Karpas-422 (cell line): ENCODE results near the gene KIR2DL1. TPM values are rescaled to one million over a fixed set of nuclear protein-coding genes. Genes with fewer than 3 reads are reported as not detected.
"Not testable (repeated sequence)": the region's sequence is repeated elsewhere in the genome, so short reads cannot be mapped to it uniquely, and the experiment has no call there.

Experiments used
- DNase-seq: peaks from one replicate; pipeline ENCODE4 v3.0.0-alpha.2; 2015
- H2AFZ ChIP-seq: fragments of 200-600 bp; sonication (generic); 2 replicates; pipeline ENCODE4 v1.6.1; 2014; ENCODE audit warnings: antibody characterized with exemption, low read length, mixed read lengths
- H3K27ac ChIP-seq: fragments of 200-600 bp; sonication (generic); 2 replicates; pipeline ENCODE4 v1.5.1; 2014; ENCODE audit warnings: mild to moderate bottlenecking, low read length, moderate library complexity
- H3K27me3 ChIP-seq: fragments of 200-600 bp; sonication (generic); 2 replicates; pipeline ENCODE4 v1.6.1; 2014; ENCODE audit warnings: low read length, mixed read lengths
- H3K36me3 ChIP-seq: fragments of 200-600 bp; sonication (generic); 2 replicates; pipeline ENCODE4 v1.6.1; 2014; ENCODE audit warnings: low read length, mixed read lengths; ENCODE audit not compliant: insufficient read depth
- H3K4me1 ChIP-seq: fragments of 200-600 bp; sonication (generic); 2 replicates; pipeline ENCODE4 v1.6.1; 2014; ENCODE audit warnings: mild to moderate bottlenecking, low read length, mixed read lengths
- H3K4me2 ChIP-seq: fragments of 200-600 bp; sonication (generic); 2 replicates; pipeline ENCODE4 v1.6.1; 2014; ENCODE audit warnings: low read length, low read depth, mild to moderate bottlenecking; ENCODE audit not compliant: poor library complexity, severe bottlenecking
- H3K4me3 ChIP-seq: fragments of 200-600 bp; sonication (generic); 2 replicates; pipeline ENCODE4 v1.5.1; 2014; ENCODE audit warnings: mild to moderate bottlenecking, antibody characterized with exemption, low read length, mixed read lengths
- H3K79me2 ChIP-seq: fragments of 200-600 bp; sonication (generic); 2 replicates; pipeline ENCODE4 v1.6.1; 2014; ENCODE audit warnings: mild to moderate bottlenecking, low read length, mixed read lengths
- H3K9ac ChIP-seq: fragments of 200-600 bp; sonication (generic); 2 replicates; pipeline ENCODE4 v1.6.0; 2014; ENCODE audit warnings: low read length
- H3K9me2 ChIP-seq: fragments of 200-600 bp; sonication (generic), shearing (Covaris generic); replicated peaks from 2 replicates; pipeline ENCODE4 v1.6.0; 2014; ENCODE audit warnings: mild to moderate bottlenecking, low read length, moderate library complexity; ENCODE audit not compliant: insufficient read depth
- H3K9me3 ChIP-seq: fragments of 300-700, 200-600 bp; sonication (generic); 2 replicates; pipeline ENCODE4 v1.6.1; 2014; ENCODE audit warnings: low read length, mixed read lengths
- H4K20me1 ChIP-seq: fragments of 200-600 bp; sonication (generic); 2 replicates; pipeline ENCODE4 v1.6.1; 2014; ENCODE audit warnings: mild to moderate bottlenecking, antibody characterized with exemption, low read length, low read depth; ENCODE audit not compliant: insufficient read depth
- total RNA-seq: library from RNA; depleted of rRNA; stranded (reverse); fragments of >200 nt; shearing (Covaris generic); gene quantifications from 2 replicates; pipeline ENCODE4 v1.2.3, GENCODE V29; 2014; ENCODE audit warnings: low replicate concordance

KIR2DL1 gene
- total RNA-seq, 1 experiment from 2014 or later, result not detected

DNA sequence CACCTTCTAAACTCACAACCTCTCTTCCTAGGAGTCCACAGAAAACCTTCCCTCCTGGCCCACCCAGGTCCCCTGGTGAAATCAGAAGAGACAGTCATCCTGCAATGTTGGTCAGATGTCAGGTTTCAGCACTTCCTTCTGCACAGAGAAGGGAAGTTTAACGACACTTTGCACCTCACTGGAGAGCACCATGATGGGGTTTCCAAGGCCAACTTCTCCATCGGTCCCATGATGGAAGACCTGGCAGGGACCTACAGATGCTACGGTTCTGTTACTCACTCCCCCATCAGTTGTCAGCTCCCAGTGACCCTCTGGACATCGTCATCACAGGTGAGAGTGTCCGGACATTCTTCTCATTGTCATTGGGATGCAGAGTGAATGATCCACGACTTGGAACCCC, 11.0 kb upstream of the KIR2DL1 start:
- not testable (repeated sequence) for H2AFZ ChIP-seq, H3K27me3 ChIP-seq, H3K4me2 ChIP-seq, H3K27ac ChIP-seq, H3K79me2 ChIP-seq, H3K4me3 ChIP-seq, H4K20me1 ChIP-seq, H3K36me3 ChIP-seq, H3K9me2 ChIP-seq, DNase-seq, H3K9me3 ChIP-seq, H3K4me1 ChIP-seq, H3K9ac ChIP-seq

DNA sequence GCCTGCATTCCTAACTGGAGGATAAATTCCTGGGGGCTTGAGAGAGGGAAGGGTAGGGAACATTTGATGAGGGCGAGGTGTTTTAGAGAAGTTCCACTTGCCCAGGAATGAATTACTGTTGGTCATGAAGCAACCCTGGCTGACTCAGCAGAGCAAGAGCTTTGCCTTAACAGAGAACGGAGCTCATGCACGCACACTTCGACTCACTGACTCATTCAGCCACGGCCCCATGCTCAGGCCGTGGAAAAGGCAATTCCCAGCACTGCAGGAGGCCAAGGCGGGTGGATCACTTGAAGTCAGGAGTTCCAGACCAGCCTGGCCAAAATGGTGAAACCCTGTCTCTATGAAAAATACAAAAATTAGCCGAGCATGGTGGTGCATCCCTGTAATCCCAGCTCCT, 5.4 kb upstream of the KIR2DL1 start:
- not testable (repeated sequence) for H3K9me3 ChIP-seq, H3K27ac ChIP-seq, H3K36me3 ChIP-seq, H3K4me1 ChIP-seq, H3K4me3 ChIP-seq, H2AFZ ChIP-seq, H4K20me1 ChIP-seq, H3K27me3 ChIP-seq, H3K79me2 ChIP-seq, H3K9ac ChIP-seq, H3K4me2 ChIP-seq, DNase-seq, H3K9me2 ChIP-seq

DNA sequence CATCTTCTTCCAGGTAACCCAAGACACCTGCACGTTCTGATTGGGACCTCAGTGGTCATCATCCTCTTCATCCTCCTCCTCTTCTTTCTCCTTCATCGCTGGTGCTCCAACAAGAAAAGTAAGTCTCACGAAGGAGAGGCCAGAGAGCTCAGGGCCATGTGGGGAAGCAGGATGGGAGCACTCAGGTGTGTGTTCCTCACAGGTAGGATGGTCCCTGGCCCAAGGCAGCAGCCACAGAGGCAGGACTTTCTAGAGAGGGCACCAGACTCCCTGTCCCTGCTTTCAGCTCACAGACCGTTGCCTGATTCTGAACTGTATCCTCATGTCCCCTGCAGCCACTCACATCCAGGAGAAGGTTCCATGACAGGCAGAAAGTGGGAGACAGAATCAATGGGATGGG, 3.1 kb upstream of the KIR2DL1 start:
- DNase-seq, H3K27me3 ChIP-seq, H3K27ac ChIP-seq, H4K20me1 ChIP-seq, H2AFZ ChIP-seq, H3K79me2 ChIP-seq, H3K9me2 ChIP-seq, H3K4me1 ChIP-seq, H3K36me3 ChIP-seq, H3K4me2 ChIP-seq, H3K4me3 ChIP-seq, H3K9me3 ChIP-seq, H3K9ac ChIP-seq: not testable (repeated sequence)

DNA sequence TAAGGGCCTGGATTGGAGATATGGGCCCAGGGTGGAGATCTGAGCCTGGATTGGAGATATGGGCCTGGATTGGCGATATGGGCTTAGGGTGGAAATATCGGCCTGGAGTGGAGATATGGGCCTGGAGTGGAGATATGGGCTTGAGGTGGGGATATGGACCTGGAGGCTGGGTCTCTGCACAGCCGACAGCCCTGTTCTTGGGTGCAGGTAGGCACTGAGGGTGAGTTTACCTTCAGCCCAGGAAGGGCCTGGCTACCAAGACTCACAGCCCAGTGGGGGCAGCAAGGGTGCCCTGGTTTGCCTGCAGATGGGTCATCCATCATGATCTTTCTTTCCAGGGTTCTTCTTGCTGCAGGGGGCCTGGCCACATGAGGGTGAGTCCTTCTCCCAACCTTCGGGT, 918 bp downstream of the KIR2DL1 start:
- not testable (repeated sequence) for H3K79me2 ChIP-seq, H3K4me3 ChIP-seq, H3K9ac ChIP-seq, H3K4me1 ChIP-seq, H3K9me2 ChIP-seq, H3K9me3 ChIP-seq, H3K4me2 ChIP-seq, H3K36me3 ChIP-seq, H2AFZ ChIP-seq, DNase-seq, H3K27me3 ChIP-seq, H3K27ac ChIP-seq, H4K20me1 ChIP-seq

DNA sequence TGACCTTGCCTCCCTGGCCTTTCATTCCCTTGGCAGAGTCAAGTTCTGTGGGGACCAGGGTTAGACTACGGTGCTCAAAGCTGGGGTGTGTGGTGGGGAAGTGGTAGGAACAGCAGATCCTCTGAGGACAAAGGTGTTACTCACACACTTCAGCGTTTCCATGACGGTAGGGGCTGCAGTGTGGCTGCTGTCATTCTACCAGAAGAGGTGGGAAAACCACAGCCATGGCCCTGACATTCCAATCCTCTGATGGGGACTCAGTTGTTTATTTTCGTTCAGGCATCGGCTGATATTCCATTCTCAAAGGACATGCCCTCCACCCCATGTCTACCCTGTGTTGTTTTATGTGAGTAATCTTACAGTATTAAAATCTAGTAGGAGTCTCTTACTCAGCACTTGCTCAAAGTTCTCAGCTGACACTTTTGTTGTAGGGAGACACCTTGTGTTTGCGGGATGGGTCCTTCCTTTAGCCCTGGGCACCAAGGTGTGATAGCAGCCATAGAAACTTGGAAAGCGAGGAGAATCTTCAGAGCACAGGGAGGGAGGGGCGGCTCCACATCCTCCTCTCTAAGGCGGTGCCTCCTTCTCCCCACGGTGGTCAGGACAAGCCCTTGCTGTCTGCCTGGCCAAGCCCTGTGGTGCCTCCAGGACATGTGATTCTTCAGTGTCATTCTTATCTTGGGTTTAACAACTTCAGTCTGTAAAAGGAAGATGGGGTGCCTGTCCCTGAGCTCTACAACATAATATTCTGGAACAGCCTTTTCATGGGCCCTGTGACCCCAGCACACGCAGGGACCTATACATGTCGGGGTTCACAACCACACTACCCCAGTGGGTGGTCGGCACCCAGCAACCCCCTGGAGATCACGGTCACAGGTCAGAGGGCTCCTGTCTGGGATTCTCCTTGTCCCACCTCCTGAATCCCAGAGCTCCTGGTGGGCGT, 1.7 kb downstream of the KIR2DL1 start:
- DNase-seq, H3K9me2 ChIP-seq, H3K27ac ChIP-seq, H4K20me1 ChIP-seq, H3K79me2 ChIP-seq, H3K4me3 ChIP-seq, H3K36me3 ChIP-seq, H3K9me3 ChIP-seq, H3K4me2 ChIP-seq, H2AFZ ChIP-seq, H3K9ac ChIP-seq, H3K4me1 ChIP-seq, H3K27me3 ChIP-seq: not testable (repeated sequence)

DNA sequence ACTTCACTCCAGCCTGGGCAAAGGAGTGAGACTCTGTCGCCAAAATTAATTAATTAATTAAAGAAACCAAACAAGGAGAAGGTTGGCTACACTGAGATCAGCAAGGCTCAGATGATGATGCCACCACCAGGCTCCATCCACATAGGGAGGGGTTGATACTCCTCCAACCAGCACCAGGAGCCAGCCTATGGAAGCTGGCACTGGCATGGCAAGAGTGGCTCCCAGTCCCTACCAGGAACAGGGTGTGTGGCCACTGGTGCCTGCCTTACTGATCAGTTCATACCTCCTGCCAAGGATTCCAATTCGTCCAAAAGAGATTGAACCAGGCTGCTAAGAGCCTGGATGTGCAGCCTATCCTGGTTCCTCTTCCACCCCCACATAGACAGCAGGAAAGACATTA, 3.1 kb downstream of the KIR2DL1 start:
- H3K27ac ChIP-seq, H3K9me2 ChIP-seq, H3K4me3 ChIP-seq: not testable (repeated sequence)

DNA sequence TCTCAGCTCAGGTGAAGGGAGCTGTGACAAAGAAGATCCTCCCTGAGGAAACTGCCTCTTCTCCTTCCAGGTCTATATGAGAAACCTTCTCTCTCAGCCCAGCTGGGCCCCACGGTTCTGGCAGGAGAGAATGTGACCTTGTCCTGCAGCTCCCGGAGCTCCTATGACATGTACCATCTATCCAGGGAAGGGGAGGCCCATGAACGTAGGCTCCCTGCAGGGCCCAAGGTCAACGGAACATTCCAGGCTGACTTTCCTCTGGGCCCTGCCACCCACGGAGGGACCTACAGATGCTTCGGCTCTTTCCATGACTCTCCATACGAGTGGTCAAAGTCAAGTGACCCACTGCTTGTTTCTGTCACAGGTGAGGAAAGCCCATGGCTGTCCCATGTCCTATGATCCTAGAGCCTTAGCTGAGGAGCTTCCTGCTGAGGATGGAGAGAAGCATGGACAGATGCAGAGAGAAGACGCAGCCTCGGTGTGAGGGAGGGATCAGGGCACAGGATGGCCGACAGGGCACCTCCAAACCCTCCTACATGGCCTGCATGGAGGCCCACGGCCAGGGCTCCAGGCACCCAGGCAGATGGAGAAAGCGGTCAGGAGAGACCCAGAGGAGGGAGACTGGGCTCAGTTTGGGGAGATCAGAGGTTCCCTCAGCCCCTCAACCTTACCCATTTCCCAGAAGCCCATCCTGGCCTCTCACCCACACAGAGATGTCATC, 5.7 kb downstream of the KIR2DL1 start:
- H3K4me2 ChIP-seq, H3K79me2 ChIP-seq, H3K9me2 ChIP-seq: not testable (repeated sequence)

More for the DNA sequence above, 3.1 kb downstream of the KIR2DL1 start:
- H3K27me3 ChIP-seq, H3K4me1 ChIP-seq, H3K9me3 ChIP-seq, H3K9ac ChIP-seq, H3K79me2 ChIP-seq, H3K4me2 ChIP-seq, H3K36me3 ChIP-seq, DNase-seq, H2AFZ ChIP-seq, H4K20me1 ChIP-seq: not testable (repeated sequence)

DNA sequence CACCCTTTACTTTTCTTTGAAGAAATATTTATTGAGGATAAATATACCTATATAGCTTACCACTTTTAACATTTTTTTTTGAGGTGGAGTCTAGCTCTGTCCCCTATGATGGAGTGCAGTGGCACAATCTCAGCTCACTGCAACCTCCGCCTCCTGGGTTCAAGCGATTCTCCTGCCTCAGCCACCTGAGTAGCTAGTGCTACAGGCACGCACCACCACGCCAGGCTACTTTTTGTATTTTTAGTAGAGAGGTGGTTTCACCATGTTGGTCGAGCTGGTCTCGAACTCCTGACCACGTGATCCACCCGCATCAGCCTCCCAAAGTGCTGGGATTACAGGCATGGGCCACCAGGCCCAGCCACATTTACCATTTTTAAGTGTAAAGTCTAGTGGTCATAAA, 6.2 kb downstream of the KIR2DL1 start:
- DNase-seq, H3K4me3 ChIP-seq, H3K4me2 ChIP-seq, H3K79me2 ChIP-seq, H3K36me3 ChIP-seq, H3K4me1 ChIP-seq, H4K20me1 ChIP-seq, H3K27me3 ChIP-seq, H3K27ac ChIP-seq, H2AFZ ChIP-seq, H3K9ac ChIP-seq, H3K9me2 ChIP-seq, H3K9me3 ChIP-seq: not testable (repeated sequence)

More for the DNA sequence above, 5.7 kb downstream of the KIR2DL1 start:
- not testable (repeated sequence) for H4K20me1 ChIP-seq, H3K4me3 ChIP-seq, DNase-seq, H3K27me3 ChIP-seq, H3K4me1 ChIP-seq, H3K9ac ChIP-seq, H3K9me3 ChIP-seq, H3K36me3 ChIP-seq, H2AFZ ChIP-seq, H3K27ac ChIP-seq
